Measurements from ENCODE around the gene PRDM2.
"Not testable (repeated sequence)": the region's sequence is repeated elsewhere in the genome, so short reads cannot be mapped to it uniquely, and the experiment has no call there.

The PRDM2 gene

DNA sequence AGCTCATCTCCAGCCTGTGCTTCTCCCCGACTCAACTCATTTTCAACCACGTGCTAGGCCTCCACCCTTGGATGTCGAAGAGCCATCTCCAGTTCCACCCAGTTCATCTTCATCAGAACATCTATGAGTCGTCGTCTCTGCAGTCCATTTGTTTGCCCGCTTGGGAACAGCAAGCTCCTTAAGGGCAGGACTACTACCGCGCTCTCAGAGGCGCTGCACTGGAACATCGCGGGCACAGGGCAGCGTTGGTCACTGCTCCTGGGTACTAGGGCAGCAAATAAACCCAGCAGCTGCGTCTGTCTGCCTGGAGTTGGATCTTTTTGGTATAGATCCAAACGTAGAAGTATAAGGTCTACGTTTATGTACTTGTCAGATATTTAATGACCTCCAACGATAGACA is 478 bp upstream of the PRDM2 start:
- peak; percentile 7 for DNase-seq

DNA sequence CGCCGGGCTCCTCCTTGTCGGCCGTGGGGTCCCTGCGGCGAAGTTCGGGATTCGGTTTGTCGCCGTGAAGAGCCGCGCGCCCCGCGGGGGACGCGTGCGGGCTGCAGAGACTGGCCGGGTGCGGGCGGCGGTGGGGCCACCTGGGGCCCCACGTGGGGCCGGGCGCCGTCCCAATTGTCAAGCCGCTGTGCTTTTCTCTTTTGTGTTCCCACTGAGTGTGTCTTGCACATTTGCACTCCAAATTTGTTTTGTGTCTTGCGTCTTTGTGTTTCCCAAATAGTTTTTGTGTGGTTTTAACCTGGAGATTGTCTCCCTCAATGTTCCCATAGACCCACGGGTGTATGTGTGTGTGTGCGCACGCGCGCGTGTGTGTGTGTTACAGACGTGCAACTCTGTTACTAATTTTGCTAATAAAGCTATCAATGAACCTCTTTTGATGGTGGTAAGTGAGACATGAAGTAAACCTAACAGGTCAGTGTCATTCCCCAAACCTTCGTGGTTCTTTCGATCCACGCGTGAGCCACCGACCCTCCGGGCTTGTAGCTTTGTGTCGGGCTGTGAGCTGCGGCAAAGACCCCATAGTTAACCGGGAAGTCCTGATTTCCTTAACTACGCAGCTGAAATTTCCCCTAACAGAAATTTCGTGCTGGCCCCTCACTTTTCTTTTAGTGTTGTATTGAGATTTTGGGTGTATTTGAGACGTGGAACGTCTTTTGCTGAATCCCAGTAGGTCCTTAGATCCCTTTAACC is 708 bp downstream of the PRDM2 start:
- DNase-seq, result peak; percentile 28

GRCh38 chr1:13701271-13701640 is 1.3 kb downstream of the PRDM2 start:
- DNase-seq, result no peak

GRCh38 chr1:13702425-13703127 is 2.6 kb downstream of the PRDM2 start:
- DNase-seq, result no peak

DNA sequence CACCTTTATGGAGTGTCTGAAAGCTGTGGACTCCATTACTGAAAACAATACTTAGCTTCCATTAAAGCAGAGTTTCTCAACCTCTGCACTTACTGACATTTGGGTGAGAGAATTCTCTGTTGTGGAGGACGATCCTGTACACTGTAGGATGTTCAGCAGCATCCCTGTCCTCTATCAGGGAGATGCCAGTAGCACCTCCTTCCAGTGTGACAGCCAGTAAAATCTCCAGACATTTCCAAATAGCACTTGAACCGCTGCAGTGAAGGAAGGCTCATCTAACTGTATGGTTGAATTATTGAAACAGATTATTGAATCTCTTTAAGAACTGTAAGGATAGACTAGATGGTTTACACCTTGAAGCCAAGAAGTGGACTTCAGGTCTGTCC is 3.1 kb downstream of the PRDM2 start:
- no peak for DNase-seq

DNA sequence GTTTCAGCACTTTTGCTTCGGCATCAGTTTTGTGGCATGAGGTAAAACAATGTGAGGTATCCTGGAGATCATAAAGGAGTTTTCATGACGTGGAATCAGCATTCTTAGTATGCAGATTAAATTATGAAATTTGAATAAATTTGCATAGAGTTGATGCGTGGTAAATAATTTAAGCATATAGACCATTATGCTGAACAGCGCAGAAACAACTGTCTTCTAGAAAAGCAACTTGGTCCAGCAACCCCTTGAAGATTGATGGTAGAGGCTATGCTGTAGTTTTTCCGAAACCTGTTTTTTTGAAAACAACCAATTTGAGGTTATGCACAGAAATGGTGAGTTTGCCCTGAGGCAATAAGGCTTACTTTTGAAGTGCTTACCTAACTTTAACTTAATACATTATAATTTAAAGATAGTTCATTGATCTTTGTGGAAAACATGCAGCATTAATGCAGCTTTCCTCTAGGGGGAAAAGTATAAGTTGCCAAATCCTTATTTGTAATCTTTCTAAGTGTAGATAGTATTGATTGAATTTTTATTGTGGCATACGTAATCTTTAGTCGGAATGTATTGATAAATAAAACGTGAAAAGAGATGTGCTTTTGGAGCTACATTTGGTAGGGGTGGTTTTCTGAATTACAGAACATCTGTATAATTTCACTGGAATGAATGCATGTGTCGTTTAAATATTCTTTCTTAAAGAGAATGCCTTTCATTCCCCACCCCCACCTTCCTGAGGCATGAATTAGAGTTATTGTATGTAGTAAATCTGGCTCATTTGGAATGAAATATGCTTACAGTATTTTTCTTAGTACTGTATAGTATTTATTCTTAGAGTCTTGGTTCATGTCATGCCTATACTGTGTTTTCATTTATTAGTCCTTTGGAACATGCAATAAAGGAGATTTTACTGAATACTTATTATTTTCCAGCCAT is 3.8 kb downstream of the PRDM2 start:
- DNase-seq, result no peak

- DNase-seq, result no peak
Observed at GRCh38 chr1:13706046-13706445, 6.1 kb downstream of the PRDM2 start.

GRCh38 chr1:13707164-13707563 is 7.2 kb downstream of the PRDM2 start:
- no peak for DNase-seq

DNA sequence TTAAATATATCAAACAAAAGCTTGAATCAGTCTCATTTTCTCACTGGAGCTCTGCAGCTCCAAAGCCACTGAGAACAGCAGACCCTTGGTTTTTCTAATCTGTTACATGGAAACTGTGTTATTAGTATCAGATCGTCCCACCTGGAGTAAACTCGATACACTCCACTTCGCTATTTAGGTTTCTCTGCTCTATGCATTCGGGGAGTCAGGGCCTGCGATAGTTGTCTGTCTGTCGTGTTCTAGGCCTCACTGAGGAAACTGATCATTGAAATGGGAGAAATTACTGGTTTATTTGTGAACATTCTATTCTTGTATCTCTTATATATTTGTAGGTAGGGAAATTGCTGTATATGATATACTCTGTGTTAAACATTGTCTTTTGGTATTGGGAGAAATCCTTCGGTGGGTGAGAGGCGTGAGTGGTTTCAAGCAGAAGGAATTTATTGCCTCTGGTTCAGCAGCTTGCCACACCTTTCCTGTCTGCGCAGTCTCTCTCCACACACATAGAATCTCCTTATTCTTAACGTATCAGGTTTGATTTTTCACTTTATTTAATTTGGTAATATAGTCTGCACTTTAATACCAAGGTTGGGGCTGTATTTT is 8.5 kb downstream of the PRDM2 start:
- DNase-seq, result no peak

GRCh38 chr1:13710086-13710485 is 10.1 kb downstream of the PRDM2 start:
- no peak for DNase-seq

- no peak for DNase-seq
Observed at GRCh38 chr1:13714851-13715250, 14.9 kb downstream of the PRDM2 start.

- DNase-seq, result not testable (repeated sequence)
Observed at GRCh38 chr1:13715616-13716287, 15.8 kb downstream of the PRDM2 start.

GRCh38 chr1:13722808-13723360 is 22.9 kb downstream of the PRDM2 start:
- no peak for DNase-seq

DNA sequence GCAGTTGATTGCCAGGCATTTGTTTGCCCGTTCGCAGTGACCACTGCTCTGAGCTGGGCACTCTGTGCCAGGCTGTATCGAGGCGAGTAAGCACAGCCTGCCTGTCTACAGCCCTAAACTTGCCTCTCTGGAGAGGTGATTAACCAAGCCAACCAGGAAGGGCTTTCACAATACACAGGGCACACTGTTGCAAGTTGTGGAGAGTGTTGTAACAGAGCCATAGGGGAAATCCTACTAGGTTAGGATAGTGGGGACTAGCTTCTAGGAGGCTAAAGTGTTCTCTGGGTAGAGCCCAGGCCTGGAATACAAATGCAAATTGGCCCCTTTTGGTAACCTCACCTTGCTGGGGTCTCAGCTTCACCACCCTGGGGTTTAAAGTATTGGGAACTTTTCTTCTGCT is 23.8 kb downstream of the PRDM2 start:
- no peak for DNase-seq

- no peak for DNase-seq
Observed at GRCh38 chr1:13725714-13726175, 25.8 kb downstream of the PRDM2 start.

DNA sequence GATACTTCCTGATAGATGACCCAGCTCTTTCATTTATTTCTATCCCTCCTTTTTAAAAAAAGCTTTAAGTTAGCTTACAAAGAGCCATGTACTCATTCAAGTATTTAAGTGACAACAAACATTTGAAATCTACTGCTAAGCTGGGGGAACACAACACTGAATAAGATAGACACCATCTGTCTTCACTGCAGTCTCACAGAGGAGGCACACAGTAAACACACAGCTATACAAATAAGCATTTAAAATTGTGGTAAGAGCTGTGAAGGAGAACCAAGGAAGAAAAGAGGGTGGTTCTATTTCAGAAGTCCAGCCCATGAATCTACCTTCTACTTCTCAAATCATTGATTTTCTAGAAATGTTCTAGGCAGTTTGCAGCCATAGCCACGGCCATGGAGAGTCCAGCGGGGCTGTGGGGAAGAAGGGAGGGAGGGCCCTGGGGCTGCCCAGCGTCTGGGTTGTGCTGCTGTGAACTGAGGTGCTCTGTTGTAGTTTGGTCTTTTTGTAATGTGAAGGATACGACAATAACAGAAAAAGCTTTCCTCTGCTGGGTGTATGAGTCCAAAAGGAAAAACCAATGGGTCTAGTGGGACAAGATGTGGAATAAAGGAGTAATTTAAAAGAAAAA is 28.2 kb downstream of the PRDM2 start:
- no peak for DNase-seq

- DNase-seq, result no peak
Observed at GRCh38 chr1:13730291-13730690, 30.3 kb downstream of the PRDM2 start.

- DNase-seq, result no peak
Observed at GRCh38 chr1:13730751-13731482, 30.9 kb downstream of the PRDM2 start.

DNA sequence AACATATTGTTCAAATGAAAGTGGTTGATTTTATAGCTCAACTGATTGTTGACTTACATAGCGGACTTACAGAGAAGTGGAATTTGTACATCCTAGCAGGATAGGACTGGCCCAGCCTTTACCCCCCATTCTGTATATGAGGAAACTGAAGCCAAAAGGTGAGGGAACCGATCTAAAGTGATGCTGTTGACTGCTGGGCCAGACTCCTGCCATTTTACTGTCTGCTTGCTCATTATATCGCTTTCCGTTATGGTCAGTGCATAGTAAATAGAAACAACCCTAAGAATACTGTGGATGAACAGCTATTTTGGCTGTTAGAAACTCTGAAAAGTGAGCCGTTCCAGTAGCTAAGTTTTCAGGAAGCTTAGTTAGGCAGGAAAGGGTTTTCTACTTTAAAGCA is 31.9 kb downstream of the PRDM2 start:
- DNase-seq, result no peak

DNA sequence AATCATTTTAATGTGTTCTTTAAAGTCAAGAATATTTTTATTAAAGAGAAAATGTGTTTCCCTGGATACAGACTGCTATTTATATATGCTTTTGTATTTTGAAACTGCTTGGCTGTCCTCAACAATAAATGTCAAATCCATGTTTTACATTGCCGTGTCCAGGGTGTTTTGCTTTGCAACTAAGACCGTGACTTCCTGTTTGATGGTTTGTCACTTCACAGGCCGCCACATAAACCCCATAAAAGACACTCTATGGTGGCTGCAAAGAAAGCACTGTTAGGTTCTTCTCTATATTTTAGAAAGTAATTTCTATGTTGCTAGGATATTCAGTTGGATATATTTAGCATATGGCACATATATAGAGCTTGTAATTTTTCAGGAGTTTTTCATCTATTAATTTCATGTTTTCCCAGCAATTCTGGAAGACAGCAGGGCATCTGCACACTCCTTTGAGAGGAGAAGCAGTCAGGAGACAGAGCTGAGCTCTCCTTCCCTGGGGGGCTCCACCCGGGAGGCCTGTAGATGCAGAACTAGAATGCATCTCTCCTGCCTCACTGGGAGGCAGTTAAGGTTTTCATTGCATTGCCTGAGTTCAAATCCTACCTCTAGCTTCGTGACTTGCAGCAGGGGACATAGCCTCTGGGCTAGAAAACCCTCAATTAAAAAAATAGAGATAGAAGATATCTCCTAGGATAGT is 33.1 kb downstream of the PRDM2 start:
- no peak for DNase-seq

All from NCI-H345 (cell line).